ENCODE data around the gene SLC23A1. TPM values are rescaled to one million over a fixed set of nuclear protein-coding genes. Genes with fewer than 3 reads are reported as not detected.
"Not testable (repeated sequence)": the region's sequence is repeated elsewhere in the genome, so short reads cannot be mapped to it uniquely, and the experiment has no call there.

SLC23A1 gene
- total and polyA plus RNA-seq, 4 donors: 0.40 to 0.99 (median 0.78) TPM; not detected in 1

DNA sequence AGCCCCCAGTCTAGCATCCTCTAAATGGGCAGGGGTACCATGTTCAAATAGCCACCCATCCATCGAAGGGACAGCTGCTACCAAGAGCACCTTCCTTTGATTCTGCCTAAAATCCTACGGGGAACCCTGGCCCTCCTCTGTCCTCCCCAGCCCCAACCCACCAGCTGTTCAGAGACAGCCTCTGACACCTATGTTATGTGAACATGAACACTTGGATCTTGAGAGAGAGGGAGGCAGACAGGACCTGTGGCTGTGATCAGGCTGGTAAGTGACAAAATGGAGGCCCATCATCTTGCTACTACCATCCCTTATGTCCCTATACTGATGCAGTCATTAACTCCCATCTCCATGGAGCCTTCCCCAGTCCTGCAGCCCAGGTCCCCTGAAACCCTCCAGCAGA is 8.2 kb downstream of the SLC23A1 start:
- DNase-seq (ENCODE audit: low read depth in 4 of 6, low spot score in 6 of 6): no peak
- Histone ChIP-seq H3K4me1 (ENCODE audit: control insufficient read depth, insufficient read depth, low read length) (peaks cover 4% of the 10 kb centered on the region), H3K27me3 (ENCODE audit: control insufficient read depth, insufficient read depth, low read length) (no peaks in the 10 kb centered on the region), H3K36me3 (ENCODE audit: control insufficient read depth, insufficient read depth, low read length) (peaks cover 34% of the 10 kb centered on the region), H3K9me3 (ENCODE audit: control insufficient read depth, insufficient read depth, low read length) (no peaks in the 10 kb centered on the region), H3K27ac (ENCODE audit: low read depth, low read length) (no peak overlapping the region), H3K4me3 (ENCODE audit: low read depth, low read length) (no peak overlapping the region)
- WGBS (ENCODE audit: insufficient coverage): 100% methylated on average over 1 of the region's 2 CpGs

DNA sequence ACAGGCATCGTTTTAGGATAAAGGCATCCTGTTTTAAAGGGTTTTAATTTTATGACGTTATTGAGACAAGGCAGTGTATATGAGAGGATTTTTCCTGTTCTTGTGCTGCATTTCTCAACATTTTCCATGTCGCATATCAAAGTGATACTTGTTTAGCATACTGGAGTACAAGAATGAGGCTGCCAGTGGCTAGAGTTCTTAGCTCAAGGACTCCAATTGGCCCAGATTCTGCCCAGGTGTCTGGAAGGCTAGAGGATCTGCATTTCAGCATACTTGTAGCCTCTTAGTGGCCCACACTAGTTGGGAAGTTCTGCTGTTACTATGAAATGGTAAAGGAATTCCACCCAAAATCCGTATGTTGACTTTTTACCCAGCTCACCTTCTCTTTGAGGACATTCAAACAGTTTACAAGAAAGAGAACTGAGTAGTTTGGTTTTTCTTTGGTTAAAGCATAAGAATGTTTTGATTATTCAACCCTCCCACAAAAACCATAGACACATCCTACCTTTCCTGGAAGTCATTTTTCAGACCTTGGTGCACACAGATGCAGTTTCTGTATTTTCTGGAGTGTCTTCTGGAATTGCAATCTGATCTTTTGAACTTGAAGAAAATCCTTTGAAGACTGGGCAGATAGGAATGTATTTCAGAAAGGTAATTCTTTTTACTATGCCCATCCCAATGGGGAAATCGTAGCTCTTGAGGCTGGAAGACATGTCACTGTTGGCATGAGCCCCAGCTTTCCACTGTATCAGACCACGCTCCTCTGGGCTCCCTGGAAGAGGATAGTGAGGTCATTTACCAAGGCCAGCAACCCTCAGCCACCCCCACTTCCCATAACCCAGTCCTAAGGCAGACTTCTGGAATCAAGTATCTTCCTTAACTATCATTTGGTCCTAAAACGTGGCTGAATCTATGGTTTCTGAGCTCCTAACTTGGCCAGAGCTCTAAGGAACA is 11.3 kb downstream of the SLC23A1 start:
- H3K36me3 ChIP-seq (ENCODE audit: control insufficient read depth, insufficient read depth, low read length): peaks cover 31% of the 10 kb centered on the region
- no peaks in the 10 kb centered on the region for H3K9me3 ChIP-seq (ENCODE audit: control insufficient read depth, insufficient read depth, low read length)
- H3K27me3 ChIP-seq (ENCODE audit: control insufficient read depth, insufficient read depth, low read length): no peaks in the 10 kb centered on the region
- no peak for DNase-seq (ENCODE audit: low read depth in 4 of 6, low spot score in 6 of 6)
- H3K27ac ChIP-seq (ENCODE audit: low read depth, low read length): no peak overlapping the region
- H3K4me3 ChIP-seq (ENCODE audit: low read depth, low read length): no peak overlapping the region
- peaks cover 4% of the 10 kb centered on the region for H3K4me1 ChIP-seq (ENCODE audit: control insufficient read depth, insufficient read depth, low read length)
- 82% methylated on average over 4 of the region's 7 CpGs for WGBS (ENCODE audit: insufficient coverage)

DNA sequence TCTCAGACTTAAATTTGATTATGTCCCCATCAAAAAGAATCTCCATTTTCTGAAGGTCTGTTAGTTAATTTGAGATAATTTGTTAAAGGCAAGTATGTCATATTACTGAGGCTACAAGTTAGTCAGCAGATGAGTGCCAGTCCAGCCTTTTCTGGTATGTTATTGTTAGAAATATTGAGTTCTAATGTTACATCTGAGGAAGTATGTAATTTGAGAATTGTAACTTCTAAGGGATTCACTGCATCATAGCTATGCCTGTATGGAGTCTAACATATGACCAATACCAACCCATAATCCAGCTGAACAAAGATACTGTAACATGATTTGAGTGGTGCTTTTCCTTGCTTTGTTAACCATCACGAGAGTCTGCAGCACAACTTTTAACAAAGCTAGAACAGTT is 13.9 kb downstream of the SLC23A1 start:
- no peak overlapping the region for H3K27ac ChIP-seq (ENCODE audit: low read depth, low read length)
- H3K4me1 ChIP-seq (ENCODE audit: control insufficient read depth, insufficient read depth, low read length): peaks cover 4% of the 10 kb centered on the region
- H3K36me3 ChIP-seq (ENCODE audit: control insufficient read depth, insufficient read depth, low read length): peaks cover 51% of the 10 kb centered on the region
- WGBS (ENCODE audit: insufficient coverage): no CpG with 5 or more reads among the region's 1 CpG
- no peaks in the 10 kb centered on the region for H3K9me3 ChIP-seq (ENCODE audit: control insufficient read depth, insufficient read depth, low read length)
- DNase-seq (ENCODE audit: low read depth in 4 of 6, low spot score in 6 of 6): no peak
- H3K4me3 ChIP-seq (ENCODE audit: low read depth, low read length): no peak overlapping the region
- no peaks in the 10 kb centered on the region for H3K27me3 ChIP-seq (ENCODE audit: control insufficient read depth, insufficient read depth, low read length)

DNA sequence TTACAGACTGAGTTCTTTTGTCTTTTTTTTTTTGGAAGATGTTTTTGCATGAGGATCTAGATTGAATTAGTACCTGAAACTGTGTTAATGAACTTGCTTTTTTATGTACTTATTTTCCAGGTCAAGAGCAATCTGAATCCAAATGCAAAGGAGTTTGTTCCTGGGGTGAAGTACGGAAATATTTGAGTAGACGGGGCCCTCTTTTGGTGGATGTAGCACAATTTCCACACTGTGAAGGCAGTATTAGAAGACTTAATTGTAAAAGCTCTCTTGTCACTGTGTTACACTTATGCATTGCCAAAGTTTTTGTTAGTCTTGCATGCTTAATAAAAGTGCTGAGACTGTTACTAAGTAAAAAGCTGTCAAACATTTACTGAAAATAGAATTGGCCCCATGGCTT is 14.5 kb downstream of the SLC23A1 start:
- no peaks in the 10 kb centered on the region for H3K27me3 ChIP-seq (ENCODE audit: control insufficient read depth, insufficient read depth, low read length)
- peaks cover 48% of the 10 kb centered on the region for H3K36me3 ChIP-seq (ENCODE audit: control insufficient read depth, insufficient read depth, low read length)
- H3K4me1 ChIP-seq (ENCODE audit: control insufficient read depth, insufficient read depth, low read length): peaks cover 1% of the 10 kb centered on the region
- WGBS (ENCODE audit: insufficient coverage): 69% methylated on average over 2 of the region's 2 CpGs
- no peak overlapping the region for H3K4me3 ChIP-seq (ENCODE audit: low read depth, low read length)
- H3K9me3 ChIP-seq (ENCODE audit: control insufficient read depth, insufficient read depth, low read length): no peaks in the 10 kb centered on the region
- DNase-seq (ENCODE audit: low read depth in 4 of 6, low spot score in 6 of 6): peak in 1 of 6 donors; percentile 43
- H3K27ac ChIP-seq (ENCODE audit: low read depth, low read length): no peak overlapping the region

DNA sequence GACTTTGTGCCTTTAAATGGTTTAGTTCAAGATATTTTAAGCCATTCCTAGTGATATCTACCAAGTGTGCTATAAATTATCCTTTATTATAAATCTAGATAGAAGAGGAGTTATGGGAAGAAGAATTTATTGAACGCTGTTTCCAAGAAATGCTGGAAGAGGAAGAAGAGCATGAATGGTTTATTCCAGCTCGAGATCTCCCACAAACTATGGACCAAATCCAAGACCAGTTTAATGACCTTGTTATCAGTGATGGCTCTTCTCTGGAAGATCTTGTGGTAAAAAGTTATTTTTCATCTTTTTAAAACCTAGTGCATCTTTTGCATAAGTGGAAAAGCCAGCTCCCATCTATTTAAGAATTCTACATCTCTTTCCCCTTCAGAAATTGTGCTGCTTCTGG is 18.6 kb downstream of the SLC23A1 start:
- WGBS (ENCODE audit: insufficient coverage): no CpG with 5 or more reads among the region's 2 CpGs
- no peak overlapping the region for H3K27ac ChIP-seq (ENCODE audit: low read depth, low read length)
- no peaks in the 10 kb centered on the region for H3K9me3 ChIP-seq (ENCODE audit: control insufficient read depth, insufficient read depth, low read length)
- H3K4me1 ChIP-seq (ENCODE audit: control insufficient read depth, insufficient read depth, low read length): no peaks in the 10 kb centered on the region
- H3K4me3 ChIP-seq (ENCODE audit: low read depth, low read length): no peak overlapping the region
- no peak for DNase-seq (ENCODE audit: low read depth in 4 of 6, low spot score in 6 of 6)
- no peaks in the 10 kb centered on the region for H3K27me3 ChIP-seq (ENCODE audit: control insufficient read depth, insufficient read depth, low read length)
- peaks cover 35% of the 10 kb centered on the region for H3K36me3 ChIP-seq (ENCODE audit: control insufficient read depth, insufficient read depth, low read length)

DNA sequence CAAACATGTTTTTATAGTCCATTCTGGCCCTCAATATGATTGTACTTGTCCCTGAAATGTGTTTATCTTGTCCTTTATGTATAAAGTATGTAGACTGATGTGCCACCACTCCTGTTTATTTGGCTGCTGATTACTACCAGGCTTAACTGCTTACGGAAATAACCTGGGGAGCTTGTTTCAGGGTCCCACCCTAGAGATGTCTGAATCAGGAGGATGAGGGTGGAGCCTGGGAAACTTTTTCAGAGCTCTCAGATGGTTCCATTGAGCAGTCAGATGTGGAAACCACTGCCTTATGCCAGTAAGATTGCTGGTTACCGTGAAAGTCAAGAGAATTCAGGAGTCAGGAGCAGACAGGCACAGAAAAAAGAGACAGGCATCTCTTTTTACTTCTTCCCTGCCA is 19.2 kb downstream of the SLC23A1 start:
- H3K36me3 ChIP-seq (ENCODE audit: control insufficient read depth, insufficient read depth, low read length): peaks cover 38% of the 10 kb centered on the region
- no peak overlapping the region for H3K27ac ChIP-seq (ENCODE audit: low read depth, low read length)
- no peaks in the 10 kb centered on the region for H3K9me3 ChIP-seq (ENCODE audit: control insufficient read depth, insufficient read depth, low read length)
- H3K27me3 ChIP-seq (ENCODE audit: control insufficient read depth, insufficient read depth, low read length): no peaks in the 10 kb centered on the region
- 100% methylated on average over 1 of the region's 2 CpGs for WGBS (ENCODE audit: insufficient coverage)
- no peaks in the 10 kb centered on the region for H3K4me1 ChIP-seq (ENCODE audit: control insufficient read depth, insufficient read depth, low read length)
- no peak for DNase-seq (ENCODE audit: low read depth in 4 of 6, low spot score in 6 of 6)
- no peak overlapping the region for H3K4me3 ChIP-seq (ENCODE audit: low read depth, low read length)

DNA sequence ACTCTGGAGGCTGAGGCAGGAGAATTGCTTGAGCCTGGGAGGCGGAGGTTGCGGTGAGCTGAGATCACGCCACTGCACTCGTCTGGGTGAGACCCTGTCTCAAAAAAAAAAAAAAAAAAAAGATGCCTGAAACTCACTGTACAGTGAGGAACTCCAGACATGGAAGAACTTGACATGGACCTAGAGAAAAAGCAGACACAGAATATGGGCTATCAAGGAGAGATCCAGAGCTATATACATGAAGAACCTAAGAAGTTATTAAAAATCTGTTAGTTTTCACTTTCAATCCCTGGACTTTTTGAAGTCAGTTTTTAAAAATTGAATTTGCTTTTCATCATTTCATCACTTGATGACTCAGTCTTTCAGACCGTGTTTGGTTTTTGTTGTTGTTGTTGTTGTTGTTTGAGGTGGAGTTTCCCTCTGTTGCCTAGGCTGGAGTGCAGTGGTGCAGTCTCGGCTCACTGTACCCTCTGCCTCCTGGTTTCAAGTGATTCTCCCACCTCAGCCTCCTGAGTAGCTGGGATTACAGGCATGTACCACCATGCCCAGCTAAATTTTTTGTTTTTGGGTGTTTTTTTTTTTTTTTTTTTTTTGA is 21.2 kb downstream of the SLC23A1 start:
- Histone ChIP-seq H3K9me3 (ENCODE audit: control insufficient read depth, insufficient read depth, low read length) (no peaks in the 10 kb centered on the region), H3K36me3 (ENCODE audit: control insufficient read depth, insufficient read depth, low read length) (peaks cover 33% of the 10 kb centered on the region), H3K27me3 (ENCODE audit: control insufficient read depth, insufficient read depth, low read length) (no peaks in the 10 kb centered on the region), H3K27ac (ENCODE audit: low read depth, low read length) (no peak overlapping the region), H3K4me1 (ENCODE audit: control insufficient read depth, insufficient read depth, low read length) (no peaks in the 10 kb centered on the region), H3K4me3 (ENCODE audit: low read depth, low read length) (no peak overlapping the region)
- no CpG with 5 or more reads among the region's 6 CpGs for WGBS (ENCODE audit: insufficient coverage)
- DNase-seq (ENCODE audit: low read depth in 4 of 6, low spot score in 6 of 6): no peak

DNA sequence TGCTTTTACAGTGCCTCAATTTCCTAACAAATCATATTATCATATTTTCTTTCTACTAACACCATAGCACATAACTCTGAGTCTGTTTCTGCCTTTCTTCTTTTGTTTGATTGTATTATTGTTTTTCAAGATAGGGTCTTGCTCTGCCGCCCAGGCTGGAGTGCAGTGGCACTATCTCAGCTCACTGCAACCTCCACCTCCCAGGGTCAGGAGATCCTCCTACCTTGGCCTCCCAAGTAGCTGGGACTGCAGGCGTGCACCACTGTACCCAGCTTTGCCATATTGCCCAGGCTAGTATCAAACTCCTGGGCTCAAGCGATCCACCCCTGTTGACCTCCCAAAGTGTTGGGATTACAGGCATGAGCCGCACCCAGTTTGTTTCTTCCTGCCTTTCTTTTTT is 22.7 kb downstream of the SLC23A1 start:
- no peaks in the 10 kb centered on the region for H3K4me1 ChIP-seq (ENCODE audit: control insufficient read depth, insufficient read depth, low read length)
- H3K4me3 ChIP-seq (ENCODE audit: low read depth, low read length): no peak overlapping the region
- peaks cover 22% of the 10 kb centered on the region for H3K36me3 ChIP-seq (ENCODE audit: control insufficient read depth, insufficient read depth, low read length)
- DNase-seq (ENCODE audit: low read depth in 4 of 6, low spot score in 6 of 6): no peak
- 100% methylated on average over 3 of the region's 4 CpGs for WGBS (ENCODE audit: insufficient coverage)
- H3K27ac ChIP-seq (ENCODE audit: low read depth, low read length): no peak overlapping the region
- no peaks in the 10 kb centered on the region for H3K9me3 ChIP-seq (ENCODE audit: control insufficient read depth, insufficient read depth, low read length)
- H3K27me3 ChIP-seq (ENCODE audit: control insufficient read depth, insufficient read depth, low read length): no peaks in the 10 kb centered on the region

DNA sequence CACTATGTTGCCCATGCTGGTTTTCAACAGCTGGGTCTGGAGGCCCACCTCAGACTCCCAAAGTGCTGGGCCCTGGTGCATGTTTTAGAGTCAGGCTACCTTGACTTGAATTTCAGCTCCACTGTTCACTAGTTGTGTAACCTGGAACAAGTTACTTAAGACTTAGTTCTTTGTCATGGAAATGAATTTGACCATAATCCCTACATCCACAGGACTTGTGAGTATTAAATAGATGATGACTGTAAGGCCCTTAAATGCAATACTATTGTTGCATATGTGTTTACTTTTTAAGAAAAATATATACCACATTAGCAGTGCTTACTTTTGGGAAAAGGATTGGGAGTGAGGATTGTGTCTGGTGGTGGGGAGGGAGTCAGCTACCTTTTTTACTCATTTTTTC is 25.0 kb downstream of the SLC23A1 start:
- H3K9me3 ChIP-seq (ENCODE audit: control insufficient read depth, insufficient read depth, low read length): no peaks in the 10 kb centered on the region
- H3K4me3 ChIP-seq (ENCODE audit: low read depth, low read length): no peak overlapping the region
- H3K27ac ChIP-seq (ENCODE audit: low read depth, low read length): no peak overlapping the region
- H3K4me1 ChIP-seq (ENCODE audit: control insufficient read depth, insufficient read depth, low read length): no peaks in the 10 kb centered on the region
- no peaks in the 10 kb centered on the region for H3K27me3 ChIP-seq (ENCODE audit: control insufficient read depth, insufficient read depth, low read length)
- H3K36me3 ChIP-seq (ENCODE audit: control insufficient read depth, insufficient read depth, low read length): peaks cover 15% of the 10 kb centered on the region
- no peak for DNase-seq (ENCODE audit: low read depth in 4 of 6, low spot score in 6 of 6)

DNA sequence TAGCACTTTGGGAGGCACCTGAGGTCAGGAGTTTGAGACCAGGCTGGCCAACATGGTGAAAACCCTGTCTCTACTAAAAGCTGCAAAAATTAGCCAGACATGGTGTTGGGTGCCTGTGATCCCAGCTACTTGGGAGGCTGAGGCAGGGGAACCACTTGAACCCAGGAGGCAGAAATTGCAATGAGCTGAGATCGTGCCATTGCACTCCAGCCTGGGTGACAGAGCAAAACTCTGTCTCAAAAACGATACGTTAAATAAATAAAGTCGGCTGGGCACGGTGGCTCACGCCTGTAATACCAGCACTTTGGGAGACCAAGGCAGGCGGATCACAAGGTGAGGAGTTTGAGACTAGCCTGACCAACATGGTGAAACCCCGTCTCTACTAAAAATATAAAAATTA is 27.2 kb downstream of the SLC23A1 start:
- H3K27ac ChIP-seq (ENCODE audit: low read depth, low read length); H3K27me3 ChIP-seq (ENCODE audit: control insufficient read depth, insufficient read depth, low read length); H3K4me3 ChIP-seq (ENCODE audit: low read depth, low read length); H3K9me3 ChIP-seq (ENCODE audit: control insufficient read depth, insufficient read depth, low read length); DNase-seq (ENCODE audit: low read depth in 4 of 6, low spot score in 6 of 6); H3K4me1 ChIP-seq (ENCODE audit: control insufficient read depth, insufficient read depth, low read length): not testable (repeated sequence)
- WGBS (ENCODE audit: insufficient coverage): 94% methylated on average over 7 of the region's 8 CpGs
- peaks cover 15% of the 10 kb centered on the region for H3K36me3 ChIP-seq (ENCODE audit: control insufficient read depth, insufficient read depth, low read length)

All from spinal cord (tissue), 10 donors.